ENCODE results near the gene TCF7L1.
"Not testable (repeated sequence)": the region's sequence is repeated elsewhere in the genome, so short reads cannot be mapped to it uniquely, and the experiment has no call there.

TCF7L1 gene

GRCh38 chr2:85184231-85184630 is 51.0 kb downstream of the TCF7L1 start:
- no peak for DNase-seq (ENCODE audit: low read depth)

- DNase-seq (ENCODE audit: low read depth), result no peak
These were observed 51.8 kb downstream of the TCF7L1 start for GRCh38 chr2:85184990-85185389.

DNA sequence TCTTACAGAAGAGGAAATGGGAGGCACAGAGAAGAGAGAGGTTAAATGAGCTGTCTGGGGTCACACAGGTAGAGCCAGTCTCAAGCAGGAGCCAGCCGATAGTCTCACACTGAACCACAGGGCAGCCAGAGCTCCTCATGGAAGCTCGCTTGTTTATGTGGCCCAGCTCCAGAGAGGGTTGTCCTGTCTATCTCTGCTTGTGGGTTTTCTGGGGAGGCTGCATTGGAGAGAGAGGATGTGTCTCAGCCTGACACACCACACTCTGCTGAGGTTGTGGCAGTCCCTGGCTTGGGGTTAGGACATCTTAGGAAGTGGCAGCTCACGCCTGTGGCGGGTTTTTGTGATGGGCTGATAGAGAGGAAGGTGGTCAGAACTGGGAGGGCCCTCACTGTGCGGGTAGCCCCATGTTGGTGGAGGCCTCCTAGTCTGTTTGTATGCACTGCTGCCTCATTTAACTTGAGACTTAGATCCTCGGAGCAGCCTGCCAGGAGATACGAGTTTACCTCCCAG is 52.3 kb downstream of the TCF7L1 start:
- DNase-seq (ENCODE audit: low read depth), result no peak

DNA sequence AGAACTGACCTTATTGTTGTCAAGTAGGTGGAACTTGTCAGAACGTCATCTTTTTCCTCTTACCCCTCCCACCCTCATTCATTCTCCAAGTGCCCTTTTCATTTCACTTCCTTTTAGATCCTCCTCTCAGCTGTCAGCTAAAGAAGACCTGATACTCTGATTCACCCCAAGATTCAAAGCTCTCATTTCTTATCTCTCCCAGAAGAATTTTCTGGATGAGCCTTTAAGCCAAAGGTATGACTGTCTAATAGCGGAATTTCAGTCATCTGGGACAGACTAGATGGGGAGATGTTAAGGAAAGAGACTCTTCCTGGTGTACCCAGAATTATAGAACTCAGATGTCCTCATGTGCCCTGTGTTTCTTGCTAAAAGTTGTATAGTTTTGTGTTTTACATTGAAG is 53.9 kb downstream of the TCF7L1 start:
- no peak for DNase-seq (ENCODE audit: low read depth)

- DNase-seq (ENCODE audit: low read depth), result no peak
These were observed 55.7 kb downstream of the TCF7L1 start for GRCh38 chr2:85188852-85189251.

GRCh38 chr2:85189606-85190270 is 56.5 kb downstream of the TCF7L1 start:
- DNase-seq (ENCODE audit: low read depth), result no peak

- DNase-seq (ENCODE audit: low read depth), result no peak
These were observed 58.0 kb downstream of the TCF7L1 start for GRCh38 chr2:85191157-85191556.

- no peak for DNase-seq (ENCODE audit: low read depth)
These were observed 61.7 kb downstream of the TCF7L1 start for GRCh38 chr2:85194780-85195480.

DNA sequence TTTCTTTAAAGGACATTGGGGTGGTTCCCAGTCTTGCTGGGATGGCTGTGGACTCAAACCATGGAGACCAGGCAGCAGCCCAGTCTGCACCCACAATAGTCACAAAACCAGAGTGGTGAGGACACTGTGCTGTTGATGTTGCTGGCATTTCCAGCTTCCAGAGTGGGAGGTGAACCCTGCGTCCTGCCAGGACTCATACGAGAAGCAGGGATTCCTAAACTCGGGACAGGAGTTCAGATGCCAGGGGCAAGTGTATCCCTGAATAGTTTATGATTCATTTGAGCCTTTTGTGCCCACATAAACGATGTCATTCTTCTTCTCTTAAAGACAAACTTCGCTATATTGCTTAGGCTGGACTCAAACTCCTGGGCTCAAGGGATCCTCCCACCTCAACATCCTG is 62.8 kb downstream of the TCF7L1 start:
- no peak for DNase-seq (ENCODE audit: low read depth)

GRCh38 chr2:85199698-85200097 is 66.5 kb downstream of the TCF7L1 start:
- DNase-seq (ENCODE audit: low read depth), result no peak

DNA sequence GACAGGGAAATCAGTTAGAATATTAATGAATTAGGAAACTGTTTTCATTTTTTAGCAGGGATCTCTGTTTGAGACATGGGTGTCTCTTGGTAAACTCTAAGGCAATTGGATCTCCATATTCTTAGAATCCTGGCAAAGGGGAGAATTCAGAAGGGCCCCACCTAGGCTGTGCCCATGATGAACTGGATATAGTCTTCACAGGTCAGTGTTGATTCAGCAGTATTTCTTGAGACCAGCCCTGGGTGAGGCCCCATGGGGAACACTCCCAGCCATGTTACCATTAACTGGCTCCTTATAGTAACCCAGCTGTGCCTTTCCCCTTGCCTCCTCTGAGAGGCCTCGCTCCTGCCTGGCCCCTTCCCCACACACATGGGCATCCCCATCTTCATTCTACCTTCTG is 76.7 kb downstream of the TCF7L1 start:
- DNase-seq (ENCODE audit: low read depth), result no peak

- no peak for DNase-seq (ENCODE audit: low read depth)
These were observed 77.3 kb downstream of the TCF7L1 start for GRCh38 chr2:85210511-85210910.

- not testable (repeated sequence) for DNase-seq (ENCODE audit: low read depth)
These were observed 78.4 kb downstream of the TCF7L1 start for GRCh38 chr2:85211606-85212005.

DNA sequence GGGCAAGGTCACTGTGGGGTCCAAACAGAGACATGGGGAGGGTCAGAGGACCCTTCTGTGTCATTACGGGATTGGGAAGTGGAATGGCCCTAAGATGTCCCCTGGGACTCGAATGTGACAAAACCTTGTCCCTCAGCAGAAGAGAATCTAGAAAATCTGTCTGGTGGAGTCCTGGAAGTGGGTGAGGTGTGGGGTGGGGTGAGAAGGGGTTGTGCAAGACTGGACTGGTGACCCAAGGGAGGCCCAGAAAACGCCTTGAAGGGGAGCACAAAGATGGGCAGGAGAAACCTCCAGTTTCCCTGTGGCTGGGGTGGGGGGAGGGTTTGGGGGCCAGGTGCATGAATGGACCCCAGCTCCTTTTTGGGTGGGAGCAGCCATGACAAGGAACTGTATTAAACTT is 79.6 kb downstream of the TCF7L1 start:
- DNase-seq (ENCODE audit: low read depth), result no peak

DNA sequence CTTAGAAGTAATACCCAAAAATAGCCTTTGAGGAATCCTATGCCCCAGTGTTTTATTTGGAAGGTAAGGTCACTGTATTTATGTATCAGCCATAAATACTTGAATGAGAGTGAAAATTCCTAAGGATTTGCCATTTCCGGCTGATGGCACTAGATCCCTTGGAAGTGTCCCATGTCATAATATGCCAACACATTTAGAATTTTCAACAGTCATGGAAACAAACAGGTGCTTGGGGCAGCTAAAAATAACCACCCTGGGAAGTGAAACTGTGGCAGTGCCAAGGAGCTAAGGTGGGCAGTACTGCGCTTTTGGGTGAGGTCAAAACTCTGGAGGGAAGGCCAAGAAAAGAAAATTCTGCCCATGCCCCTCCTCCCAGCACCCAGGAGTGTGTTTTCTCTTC is 80.2 kb downstream of the TCF7L1 start:
- no peak for DNase-seq (ENCODE audit: low read depth)

- no peak for DNase-seq (ENCODE audit: low read depth)
These were observed 80.8 kb downstream of the TCF7L1 start for GRCh38 chr2:85213901-85214512.

DNA sequence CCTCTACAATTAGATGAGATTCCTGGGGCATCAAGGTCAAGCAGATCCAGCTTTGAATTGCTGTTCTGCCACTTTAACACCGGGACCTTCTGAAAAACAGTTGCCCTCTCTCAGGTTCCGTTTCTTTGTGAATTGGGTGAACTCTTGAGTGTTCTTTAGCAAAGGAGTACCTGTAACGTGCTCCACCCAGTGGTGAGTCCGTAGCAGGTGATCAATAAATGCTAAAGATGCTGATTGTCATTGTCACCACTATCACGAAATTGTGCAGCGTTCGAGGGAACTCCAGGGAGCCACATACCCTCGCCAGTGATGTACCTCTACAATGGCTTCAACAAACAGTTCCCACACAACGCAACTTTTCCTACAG is 81.9 kb downstream of the TCF7L1 start:
- no peak for DNase-seq (ENCODE audit: low read depth)

- DNase-seq (ENCODE audit: low read depth), result peak; percentile 87
These were observed 82.5 kb downstream of the TCF7L1 start for GRCh38 chr2:85215448-85216401.

DNA sequence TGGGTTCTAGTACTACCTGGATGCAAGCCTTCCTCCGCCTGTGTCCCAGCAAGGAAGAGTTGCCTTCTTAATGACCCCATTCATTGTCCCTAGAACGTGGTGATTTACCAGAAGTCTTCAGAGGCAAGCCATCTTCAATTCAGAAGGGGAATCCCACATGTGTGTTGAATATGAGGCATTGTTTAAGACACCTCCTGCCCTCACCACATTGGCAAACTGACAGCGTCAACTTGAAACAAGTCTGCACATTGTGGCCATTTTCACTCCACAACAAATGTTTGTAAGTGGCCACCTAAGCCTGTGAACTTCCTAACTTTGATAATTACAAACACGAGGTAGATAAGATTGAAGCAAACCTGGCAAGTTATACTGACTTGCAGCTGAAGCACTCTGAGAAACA is 83.7 kb downstream of the TCF7L1 start:
- no peak for DNase-seq (ENCODE audit: low read depth)

GRCh38 chr2:85221067-85221691 is 88.0 kb downstream of the TCF7L1 start:
- DNase-seq (ENCODE audit: low read depth), result peak; percentile 78

GRCh38 chr2:85222792-85223191 is 89.6 kb downstream of the TCF7L1 start:
- DNase-seq (ENCODE audit: low read depth), result no peak

- no peak for DNase-seq (ENCODE audit: low read depth)
These were observed 93.6 kb downstream of the TCF7L1 start for GRCh38 chr2:85226783-85227182.

Data from fibroblast of the conjunctiva (primary cell).